DMS 273 (cell line): Measurements from ENCODE around the gene GH2.
"Not testable (repeated sequence)": the region's sequence is repeated elsewhere in the genome, so short reads cannot be mapped to it uniquely, and the experiment has no call there.

Source experiments
- DNase-seq: peaks from one replicate; lab custom pipeline; 2025; ENCODE audit not compliant: unreplicated experiment; lab: John Stamatoyannopoulos, UW

The GH2 gene

DNA sequence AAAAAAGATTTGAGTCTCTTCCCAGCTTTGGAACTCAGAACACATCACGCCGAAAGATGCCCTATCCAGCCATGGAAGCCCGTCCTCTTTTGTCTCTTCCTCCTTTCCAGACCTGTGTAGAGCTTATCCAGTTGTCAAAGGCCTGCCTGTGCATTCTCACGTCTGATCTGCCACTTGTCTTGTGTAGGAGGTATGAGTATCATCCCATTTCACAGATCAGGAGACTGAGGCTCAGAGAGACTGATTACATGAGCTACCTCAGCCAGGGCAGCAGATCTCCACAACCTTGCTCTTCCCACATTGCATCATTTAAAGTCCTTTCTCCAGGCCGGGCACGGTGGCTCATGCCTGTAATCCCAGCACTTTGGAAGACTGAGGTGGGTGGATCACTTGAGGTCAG, 7.1 kb downstream of the GH2 start:
- not testable (repeated sequence) for DNase-seq

DNA sequence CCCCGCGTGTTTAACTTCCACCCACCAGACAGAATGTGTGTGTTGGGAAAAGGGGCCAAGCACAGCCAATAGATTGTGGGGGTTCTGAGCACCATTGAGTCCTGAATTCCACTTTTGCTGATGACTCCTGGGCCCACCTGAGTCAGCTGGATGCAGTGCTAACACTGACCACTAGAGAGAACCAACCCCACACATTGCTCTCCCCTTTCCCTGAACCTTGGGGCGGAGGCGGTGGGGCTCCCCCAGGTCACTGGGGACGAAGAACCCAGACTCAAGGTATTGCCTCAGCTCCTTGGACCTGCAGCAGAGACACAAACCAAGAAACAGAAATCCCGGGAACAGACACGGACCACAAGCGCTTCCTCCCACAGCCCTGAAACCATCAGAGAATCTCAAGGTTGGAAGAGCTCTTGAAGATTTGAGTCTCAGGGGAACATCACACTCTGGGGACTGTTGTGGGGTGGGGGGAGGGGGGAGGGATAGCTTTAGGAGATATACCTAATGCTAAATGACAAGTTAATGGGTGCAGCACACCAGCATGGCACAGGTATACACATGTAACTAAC, 7.6 kb downstream of the GH2 start:
- DNase-seq, result not testable (repeated sequence)

DNA sequence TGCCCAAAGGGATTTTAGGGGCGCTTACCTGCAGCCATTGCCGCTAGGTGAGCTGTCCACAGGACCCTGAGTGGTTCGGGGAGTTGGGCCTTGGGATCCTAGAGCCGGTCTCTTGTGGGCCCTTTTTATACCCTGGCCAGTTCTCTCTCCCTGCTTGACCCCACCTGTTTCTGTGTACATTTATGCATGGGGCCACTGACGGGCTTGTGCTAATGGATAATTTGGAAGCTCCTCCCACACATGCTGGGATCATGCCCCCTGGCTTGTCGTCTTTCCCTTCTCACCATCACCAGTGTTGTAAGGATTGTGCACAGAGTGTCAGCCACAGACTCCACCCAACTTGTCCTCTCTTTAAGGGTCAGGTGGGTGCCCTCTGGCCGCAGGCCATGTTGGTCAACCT, 8.2 kb downstream of the GH2 start, which contains the start of gene CSH2:
CSH2 (minus strand) TSS at position 101 of the 400 bp plus-strand sequence; CDS start at position 38, 63 bp downstream.
- not testable (repeated sequence) for DNase-seq

DNA sequence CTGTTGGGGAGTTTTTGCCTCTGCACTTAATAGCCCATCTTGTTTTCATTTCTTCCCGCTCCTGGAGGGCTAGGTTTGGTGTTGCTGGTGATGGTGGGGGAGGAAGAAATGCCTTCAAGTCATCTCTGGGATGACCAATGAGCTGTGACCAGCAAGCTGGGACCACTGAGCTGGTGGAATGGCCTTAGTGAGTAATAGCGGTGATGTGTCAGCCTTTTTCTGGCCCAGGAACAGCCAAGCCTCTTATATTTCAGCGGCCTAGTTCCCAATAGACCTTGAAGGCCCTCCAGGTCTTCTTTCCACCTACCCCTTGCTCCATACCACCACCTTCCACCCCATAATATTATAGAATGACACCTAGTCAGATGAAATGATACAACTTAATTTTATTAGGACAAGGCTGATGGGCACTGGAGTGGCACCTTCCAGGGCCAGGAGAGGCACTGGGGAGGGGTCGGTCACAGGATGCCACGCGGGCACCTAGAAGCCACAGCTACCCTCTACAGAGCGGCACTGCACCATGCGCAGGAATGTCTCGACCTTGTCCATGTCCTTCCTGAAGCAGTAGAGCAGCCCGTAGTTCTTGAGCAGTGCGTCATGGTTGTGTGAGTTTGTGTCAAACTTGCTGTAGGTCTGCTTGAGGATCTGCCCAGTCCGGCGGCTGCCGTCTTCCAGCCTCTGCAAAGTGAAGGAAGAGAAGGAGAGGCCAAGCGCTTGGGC, 9.9 kb downstream of the GH2 start:
- not testable (repeated sequence) for DNase-seq

DNA sequence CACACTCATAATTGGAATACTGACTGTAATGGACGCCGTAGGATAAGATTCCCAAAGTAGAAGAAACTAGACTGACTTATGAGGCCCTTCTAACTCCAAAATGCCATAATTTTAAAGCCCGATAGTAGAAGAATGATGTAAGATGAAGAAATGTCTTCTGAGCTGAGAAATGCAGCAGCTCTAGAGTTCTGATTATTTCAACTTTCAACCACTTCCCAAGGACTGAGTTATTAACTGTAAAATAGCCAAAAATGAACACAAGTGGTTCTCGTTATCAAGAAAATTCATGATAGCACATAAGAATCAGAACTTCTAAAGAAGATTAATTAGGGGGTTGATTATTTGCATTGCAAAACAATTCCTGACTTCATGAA, 11.5 kb downstream of the GH2 start:
- not testable (repeated sequence) for DNase-seq

DNA sequence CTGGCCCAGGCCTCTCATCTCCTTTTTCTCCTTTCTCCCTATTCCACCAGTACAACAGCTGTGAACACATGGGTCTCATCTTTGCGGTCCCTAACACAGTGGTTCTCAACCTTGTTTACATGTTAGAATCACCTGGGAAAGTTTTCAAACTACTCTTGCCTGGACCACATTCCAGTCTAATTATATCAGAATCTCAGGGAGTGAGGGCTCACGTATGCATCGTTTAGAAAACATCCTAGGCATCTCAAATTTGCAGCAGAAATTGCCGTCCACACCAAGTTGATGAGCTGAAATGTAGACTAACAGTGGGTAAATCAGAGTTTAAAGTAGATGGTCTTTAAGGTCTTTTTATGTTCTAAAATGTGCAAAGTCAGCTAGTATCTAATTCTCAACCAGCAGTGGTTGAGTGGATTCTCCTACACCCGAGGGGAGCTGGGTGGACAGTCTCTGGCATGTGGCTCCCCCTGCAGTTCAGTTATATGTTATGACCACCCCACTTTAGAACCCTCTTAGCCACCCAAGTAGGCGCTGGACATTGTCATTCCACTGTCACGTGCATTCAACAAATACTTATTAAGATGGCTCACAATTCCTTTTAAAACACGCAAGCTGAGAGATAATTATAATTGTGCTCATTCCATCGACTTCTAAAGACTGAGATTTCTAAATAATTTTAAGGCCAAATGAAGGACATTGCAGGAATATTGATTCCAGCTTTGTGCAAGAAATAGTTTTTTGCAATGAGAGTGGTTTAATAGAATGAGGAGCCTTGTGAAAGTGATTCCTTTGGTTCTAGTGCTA, 12.1 kb downstream of the GH2 start:
- DNase-seq, result not testable (repeated sequence)

DNA sequence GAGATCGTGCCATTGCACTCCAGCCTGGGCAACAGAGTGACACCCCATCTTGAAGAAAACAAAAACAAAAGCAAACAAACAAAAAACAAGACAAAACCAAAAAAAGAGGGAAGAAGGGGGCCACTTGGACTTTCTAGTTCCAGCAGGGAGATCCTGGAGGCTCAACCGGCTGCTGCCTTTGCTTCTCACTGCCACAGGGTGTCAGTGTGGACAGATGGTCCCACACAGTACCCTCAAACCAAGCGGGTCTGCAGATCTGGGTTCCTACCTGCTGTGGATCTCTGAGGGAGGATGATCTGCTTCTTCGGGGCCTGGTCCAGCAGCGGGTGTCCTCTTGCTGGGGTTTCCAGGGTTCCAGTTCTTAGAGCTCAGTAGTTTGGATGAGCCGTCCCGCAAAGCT, 15.1 kb downstream of the GH2 start:
- peak; percentile 50 for DNase-seq

DNA sequence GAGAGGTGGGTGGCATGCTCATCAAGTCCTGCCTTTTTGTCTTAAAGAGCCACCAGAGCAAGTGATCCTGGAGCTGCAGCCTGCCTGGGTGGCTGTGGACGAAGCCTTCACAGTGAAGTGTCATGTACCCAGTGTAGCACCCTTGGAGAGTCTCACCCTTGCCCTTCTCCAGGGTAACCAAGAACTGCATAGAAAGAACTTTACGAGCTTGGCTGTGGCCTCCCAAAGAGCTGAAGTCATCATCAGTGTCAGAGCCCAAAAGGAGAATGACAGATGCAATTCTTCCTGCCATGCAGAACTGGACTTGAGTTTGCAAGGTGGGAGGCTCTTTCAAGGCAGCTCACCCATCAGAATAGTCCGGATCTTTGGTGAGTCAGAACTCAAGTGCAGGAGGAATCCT, 22.5 kb downstream of the GH2 start:
- no peak for DNase-seq

DNA sequence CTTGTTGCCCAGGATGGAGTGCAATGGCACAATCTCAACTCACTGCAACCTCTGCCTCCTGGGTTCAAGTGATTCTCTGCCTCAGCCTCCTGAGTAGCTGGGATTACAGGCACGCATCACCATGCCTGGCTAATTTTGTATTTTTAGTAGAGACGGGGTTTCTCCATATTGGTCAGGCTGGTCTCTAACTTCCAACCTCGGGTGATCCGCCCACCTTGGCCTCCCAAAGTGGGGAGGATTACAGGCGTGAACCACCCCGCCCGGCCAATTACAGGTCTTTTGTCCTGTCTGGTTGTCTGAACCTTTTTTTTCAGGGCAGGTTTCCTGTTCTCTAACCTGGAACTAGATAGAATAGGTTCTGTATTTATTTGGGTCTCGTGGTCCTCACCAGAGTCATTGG, 25.3 kb downstream of the GH2 start:
- DNase-seq, result not testable (repeated sequence)

DNA sequence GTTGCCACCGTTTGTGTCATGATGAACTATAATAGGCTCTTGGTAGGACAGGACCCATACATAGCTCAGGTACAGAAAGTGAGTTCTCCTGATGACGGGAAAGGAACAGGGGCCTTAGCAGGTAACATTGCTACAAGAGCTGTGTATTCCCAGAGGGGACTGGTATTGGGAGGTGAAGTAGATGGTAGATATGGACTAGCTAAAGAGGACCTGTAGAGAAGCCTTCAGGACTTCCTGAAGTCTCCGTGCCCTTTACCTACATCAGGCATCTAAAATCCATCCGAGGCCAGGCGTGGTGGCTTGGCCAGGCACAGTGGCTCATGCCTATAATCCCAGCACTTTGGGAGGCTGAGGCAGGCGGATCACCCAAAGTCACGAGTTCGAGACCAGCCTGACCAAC, 26.6 kb downstream of the GH2 start:
- no peak for DNase-seq

DNA sequence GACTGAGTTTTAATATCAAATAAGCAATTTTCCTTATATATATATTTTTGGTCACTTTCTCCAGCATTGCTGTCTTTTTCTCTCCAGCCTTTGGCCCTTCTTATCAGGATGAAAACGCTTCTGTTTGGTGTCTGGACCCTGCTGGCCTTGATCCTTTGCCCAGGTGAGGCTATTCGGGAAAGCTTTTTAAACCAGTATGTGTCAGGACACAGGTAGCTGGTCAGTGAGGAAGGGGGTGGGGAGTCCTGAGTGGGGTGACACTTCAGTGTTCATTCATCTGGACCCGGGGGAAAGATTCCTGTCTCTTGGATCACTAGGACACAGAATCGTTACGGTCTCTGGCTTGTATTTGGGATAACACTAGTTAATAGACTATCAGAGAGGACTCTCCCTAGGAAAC, 27.0 kb downstream of the GH2 start:
- no peak for DNase-seq

DNA sequence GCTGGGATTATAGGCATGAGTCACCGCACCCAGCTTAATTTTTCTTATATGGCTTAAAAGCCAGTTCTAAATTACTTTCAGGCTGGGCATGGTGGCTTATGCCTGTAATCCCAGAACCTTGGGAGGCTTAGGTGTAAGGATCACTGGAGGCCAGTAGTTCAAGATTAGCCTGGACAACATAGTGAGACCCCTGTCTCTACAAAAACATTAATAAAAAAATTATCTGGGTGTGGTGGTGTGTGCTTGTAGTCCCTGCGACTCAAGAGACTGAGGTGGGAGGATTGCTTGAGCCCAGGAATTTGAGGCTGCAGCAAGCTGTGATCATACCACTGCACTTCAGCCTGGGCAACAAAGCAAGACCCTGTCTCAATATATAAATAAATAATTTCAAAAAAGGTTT, 28.5 kb downstream of the GH2 start:
- no peak for DNase-seq

DNA sequence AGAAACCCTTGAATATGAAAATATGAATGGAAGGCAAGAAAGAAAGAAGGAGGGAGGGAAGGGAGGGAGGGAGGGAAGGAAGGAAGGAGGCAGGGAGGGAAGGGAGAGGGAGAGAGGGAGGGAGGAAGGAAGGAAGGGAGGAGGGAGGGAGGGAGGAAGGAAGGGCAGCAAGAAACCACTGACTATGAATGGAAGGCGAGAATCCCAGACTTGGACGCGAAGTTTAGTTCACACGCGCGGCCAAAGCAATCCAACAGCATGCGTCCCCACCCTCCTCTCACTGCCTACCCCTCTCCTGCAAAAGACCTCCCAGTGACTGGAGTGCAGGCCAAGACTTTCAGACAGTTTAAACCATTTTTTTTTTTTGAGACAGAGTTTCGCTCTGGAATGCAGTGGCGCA, 31.3 kb downstream of the GH2 start:
- DNase-seq, result no peak

DNA sequence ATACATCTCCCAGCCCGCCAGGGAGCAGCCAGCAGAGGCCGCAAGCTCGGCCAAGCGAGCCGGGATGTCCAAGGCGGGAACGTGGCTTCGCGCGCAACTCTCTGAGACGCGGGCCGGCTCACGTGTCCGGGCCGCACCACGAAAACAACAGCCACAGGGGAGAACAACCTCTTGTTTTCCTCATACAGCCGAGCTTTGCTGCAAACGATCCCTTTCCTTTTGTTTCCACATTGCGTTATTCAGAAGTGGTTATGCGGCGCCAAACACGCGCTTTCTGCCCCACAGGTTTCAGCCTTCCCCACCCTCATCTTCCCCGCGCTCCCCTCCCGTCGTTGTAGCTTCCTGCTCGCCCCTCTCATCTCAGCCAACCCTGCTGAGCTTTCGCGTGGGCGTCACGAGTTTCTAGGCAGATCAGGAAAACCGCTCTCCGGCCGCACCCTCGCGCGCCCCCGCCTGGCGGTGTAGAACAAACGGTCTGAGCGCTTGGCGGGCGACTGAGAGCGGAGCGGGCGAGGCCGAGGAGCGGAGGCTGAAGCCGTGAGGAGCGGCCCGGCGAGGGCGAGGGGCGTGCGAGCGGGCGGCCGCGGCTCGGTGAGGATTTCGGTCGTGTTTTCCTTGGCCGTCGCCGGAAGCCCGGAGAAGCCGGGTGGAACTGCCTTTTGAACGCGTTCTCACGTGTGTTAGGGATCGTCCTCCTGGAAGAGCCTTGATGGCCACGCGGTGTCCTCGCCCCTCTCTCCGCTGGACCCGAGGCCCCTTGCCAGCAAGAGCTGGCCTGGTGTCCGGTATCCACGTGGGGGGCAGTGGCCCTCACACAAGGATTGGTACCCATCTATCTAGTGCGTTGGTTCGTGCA, 32.7 kb downstream of the GH2 start:
- DNase-seq, result peak; percentile 30

DNA sequence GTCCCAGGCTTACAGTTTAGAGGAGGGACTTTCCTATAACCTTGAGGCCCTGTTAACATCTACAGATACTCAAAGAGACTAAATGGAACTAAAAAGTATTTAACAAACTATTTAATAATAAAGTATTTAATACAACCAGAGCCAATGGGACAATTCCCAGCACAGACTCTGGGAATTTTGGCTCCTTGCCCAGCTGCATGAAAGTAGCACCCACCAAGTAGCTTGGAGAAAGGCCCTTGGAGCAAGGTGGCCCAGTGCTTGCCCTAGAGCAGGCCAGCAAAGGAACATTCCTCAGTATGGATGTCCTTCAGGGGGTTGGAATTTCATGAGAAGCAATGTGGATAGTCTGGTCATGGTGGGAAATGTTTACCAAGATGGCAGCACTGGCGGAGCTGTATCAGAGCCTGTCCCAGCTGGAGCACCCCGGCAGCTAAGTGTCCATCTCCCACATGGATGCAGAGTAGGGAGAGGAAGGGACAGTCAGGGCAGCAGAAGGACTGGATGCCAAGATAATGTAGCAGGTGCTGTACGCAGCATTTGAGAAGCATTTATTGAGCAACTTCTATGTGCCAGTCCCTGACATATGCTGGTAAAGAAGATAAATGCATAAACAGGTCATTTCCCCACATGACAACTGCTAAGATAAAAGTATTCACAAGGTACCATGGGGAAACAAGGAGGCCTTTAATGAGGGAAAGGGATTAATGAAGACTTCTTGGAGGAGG, 34.1 kb downstream of the GH2 start:
- DNase-seq, result peak; percentile 27

DNA sequence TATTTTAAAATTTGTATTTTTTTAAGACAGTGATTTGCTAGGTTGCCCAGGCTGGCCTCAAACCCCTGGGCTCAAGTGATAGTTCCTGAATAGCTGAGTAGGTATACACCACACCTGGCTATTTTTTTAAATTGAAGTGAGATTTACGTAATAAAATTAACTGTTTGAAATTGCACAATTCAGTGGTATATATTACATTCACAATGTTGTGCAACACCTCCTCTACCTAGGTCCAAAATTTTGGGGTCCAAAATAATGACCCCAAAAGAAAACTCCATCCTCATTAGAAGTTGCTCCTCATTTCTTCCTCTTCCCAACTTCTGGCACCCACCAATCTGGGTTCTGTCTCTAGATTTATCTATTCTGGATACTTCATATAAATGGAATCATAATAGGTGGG, 36.2 kb downstream of the GH2 start:
- DNase-seq, result no peak

DNA sequence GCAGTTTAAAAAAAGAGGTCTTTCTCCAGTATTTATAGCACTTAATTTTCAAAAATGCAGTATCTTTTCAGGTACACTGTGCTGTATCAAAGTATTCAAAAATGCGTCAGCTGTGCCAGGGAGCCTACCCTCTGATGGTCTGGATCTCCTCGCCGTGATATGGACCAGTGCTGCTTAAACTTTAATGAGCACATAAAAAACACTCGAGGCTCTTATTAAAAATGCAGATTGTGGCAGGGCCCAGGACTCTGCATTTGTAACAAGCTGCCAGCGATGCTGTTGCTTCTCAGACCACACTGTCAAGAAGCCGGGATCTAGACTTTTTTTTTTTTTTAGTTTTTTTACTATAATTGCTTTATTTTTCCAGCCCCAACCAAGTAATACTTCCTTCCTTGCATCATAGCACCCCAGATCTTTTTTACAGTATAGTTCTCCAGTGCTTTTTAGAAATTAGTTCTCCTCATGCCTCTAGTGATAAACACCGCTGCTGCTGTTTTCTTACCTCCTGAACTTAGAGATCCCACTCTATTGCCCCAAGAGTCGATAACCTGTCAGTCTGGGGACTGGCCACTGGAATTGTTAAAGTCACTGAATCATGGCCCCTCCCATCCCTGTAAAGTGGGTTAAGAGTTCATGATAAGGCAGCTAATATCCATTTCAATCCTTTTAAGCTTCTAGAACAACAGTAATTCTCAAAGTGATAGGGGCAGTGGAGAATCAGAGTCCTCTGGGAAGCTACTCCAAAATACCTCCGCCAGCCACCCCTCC, 37.6 kb downstream of the GH2 start:
- DNase-seq, result no peak

DNA sequence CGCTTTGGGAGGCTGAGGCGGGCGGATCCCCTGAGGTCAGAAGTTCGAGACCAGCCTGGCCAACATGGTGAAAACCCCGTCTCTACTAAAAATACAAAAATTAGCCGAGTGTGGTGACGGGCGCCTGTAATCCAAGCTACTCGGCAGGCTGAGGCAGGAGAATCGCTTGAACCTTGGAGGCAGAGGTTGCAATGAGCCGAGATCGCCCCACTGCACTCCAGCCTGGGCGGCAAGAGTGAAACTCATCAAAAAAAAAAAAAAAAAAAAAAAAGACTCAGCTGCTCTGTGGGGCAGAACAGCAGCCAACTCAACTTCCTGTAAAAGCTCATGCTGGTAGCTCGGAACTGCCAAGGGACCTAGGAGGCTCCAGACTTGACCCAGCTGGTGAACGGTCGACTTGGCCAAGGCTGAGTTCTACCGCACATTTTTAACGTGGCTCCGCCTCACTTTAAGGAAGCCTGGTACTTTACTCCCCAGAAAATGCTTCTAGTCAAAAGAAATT, 38.3 kb downstream of the GH2 start:
- DNase-seq, result peak; percentile 77

DNA sequence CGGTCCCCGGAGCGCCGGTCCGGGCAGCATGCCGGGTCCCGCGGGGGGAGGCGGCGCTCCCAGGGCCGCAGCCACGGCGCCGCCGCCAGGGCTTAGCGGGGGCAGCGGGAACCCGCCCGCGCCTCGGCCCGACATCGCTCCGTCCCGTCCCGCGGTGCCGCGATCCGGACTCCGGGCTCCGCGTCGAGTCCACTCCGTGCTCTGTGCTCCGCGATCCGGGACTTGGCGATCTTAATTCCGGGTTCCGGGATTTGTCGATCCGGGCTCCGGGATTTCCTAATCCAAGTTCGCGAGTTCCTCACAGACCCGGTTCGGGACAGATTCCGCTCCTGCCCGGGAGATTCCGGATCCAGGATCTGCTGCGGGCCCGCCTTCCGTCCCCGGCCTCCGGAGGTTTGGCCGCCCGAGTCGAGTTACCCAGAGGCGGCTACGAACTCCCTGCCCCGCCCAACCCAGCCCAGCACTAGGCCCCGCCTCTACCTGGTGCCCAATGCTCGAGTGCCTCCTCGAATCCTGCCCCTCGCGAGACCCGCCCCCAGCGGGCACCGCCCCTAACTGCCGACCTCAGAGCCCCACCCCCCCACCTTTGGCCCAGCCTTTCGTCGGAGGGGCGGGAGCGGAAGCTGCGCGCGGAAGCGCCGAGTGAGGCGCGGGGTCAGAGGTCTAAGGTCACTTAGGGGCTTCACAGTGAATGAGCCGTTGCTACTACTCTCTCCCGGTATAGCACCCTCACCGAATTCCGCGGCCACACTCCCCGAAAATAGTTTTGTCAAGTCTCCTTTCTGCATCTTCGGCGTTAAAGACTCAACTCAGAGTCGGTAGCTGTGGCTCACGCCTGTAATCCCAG, 39.0 kb downstream of the GH2 start, which contains the start of gene SMARCD2:
SMARCD2 (minus strand) TSS at position 146 of the 847 bp plus-strand sequence; CDS start at position 135, 11 bp downstream.
- peak; percentile 100 for DNase-seq
